HepG2 (cell line): ENCODE data around the gene SEPTIN5. TPM values are rescaled to one million over a fixed set of nuclear protein-coding genes. Genes with fewer than 3 reads are reported as not detected.

Experiments
- MAFF ChIP-seq: IDR thresholded peaks from 2 replicates; pipeline ENCODE4 v1.6.1; 2011; ENCODE audit warnings: low read depth, low read length, improper control_type of control experiment
- SALL1 ChIP-seq: sonication (generic); formaldehyde crosslinking; IDR thresholded peaks from 2 replicates; pipeline ENCODE4 v1.8.0; 2022; ENCODE audit warnings: mild to moderate bottlenecking, missing genetic modification reagents
- ZNF276 ChIP-seq: sonication (generic); formaldehyde crosslinking; IDR thresholded peaks from 2 replicates; pipeline ENCODE4 v1.4.0; 2020; ENCODE audit warnings: mild to moderate bottlenecking, low read depth, missing genetic modification reagents
- polyA plus RNA-seq, 8 experiments: library from polyadenylated mRNA; depleted of rRNA in 3 of 8; stranded (reverse) in 7 of 8; unstranded in 1 of 8; fragments of >200 nt; fragmentation: Illumina TruSeq in 4 of 8; extraction: Trizol in 4 of 8; gene quantifications; 2 replicates each; pipeline versions ENCODE4 v1.2.1 to v1.2.3, GENCODE V29; 2011 to 2016; ENCODE audit warnings: low read depth in 4 of 8, missing spikeins in 1 of 8, mixed read lengths in 1 of 8; ENCODE audit not compliant: insufficient read depth in 1 of 8
- total RNA-seq, 5 experiments: library from RNA; depleted of rRNA; stranded (reverse); fragments of >200 nt; fragmentation: Illumina TruSeq; extraction: Trizol; gene quantifications; 2 replicates each; pipeline ENCODE4 v1.2.3, GENCODE V29; 2016; ENCODE audit warnings: low read depth in 1 of 5
- TF ChIP-seq, protein P1 (sequence below): sonication (generic); formaldehyde crosslinking; IDR thresholded peaks from 2 replicates; pipeline ENCODE4 v1.5.0; 2020; ENCODE audit warnings: missing genetic modification reagents, mild to moderate bottlenecking, borderline replicate concordance
- TF ChIP-seq, protein P2 (sequence below): sonication (generic); formaldehyde crosslinking; IDR thresholded peaks from 2 replicates; pipeline ENCODE4 v1.4.0; 2020; ENCODE audit warnings: missing genetic modification reagents, borderline replicate concordance
- TF ChIP-seq, protein P3 (sequence below), 2 experiments: sonication (generic) in 1 of 2; formaldehyde crosslinking in 1 of 2; IDR thresholded peaks; 2 replicates each; pipeline versions ENCODE4 v1.4.0 to v1.6.1; 2016 to 2020; ENCODE audit warnings: borderline replicate concordance in 1 of 2, low read depth in 1 of 2, mild to moderate bottlenecking in 1 of 2, missing genetic modification reagents in 1 of 2

SEPTIN5 gene
- total and polyA plus RNA-seq, 2 of the 13 experiments (the other 11 are each of a cell fraction or from before 2014, with no cell fraction given) = 0.33 TPM; not detected in 1

GRCh38 chr22:19758896-19759426 is 44.7 kb downstream of the SEPTIN5 start (continued):
- TF ChIP-seq, protein P1, sequence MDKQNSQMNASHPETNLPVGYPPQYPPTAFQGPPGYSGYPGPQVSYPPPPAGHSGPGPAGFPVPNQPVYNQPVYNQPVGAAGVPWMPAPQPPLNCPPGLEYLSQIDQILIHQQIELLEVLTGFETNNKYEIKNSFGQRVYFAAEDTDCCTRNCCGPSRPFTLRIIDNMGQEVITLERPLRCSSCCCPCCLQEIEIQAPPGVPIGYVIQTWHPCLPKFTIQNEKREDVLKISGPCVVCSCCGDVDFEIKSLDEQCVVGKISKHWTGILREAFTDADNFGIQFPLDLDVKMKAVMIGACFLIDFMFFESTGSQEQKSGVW (CRISPR knock-in tag) = no peak
- TF ChIP-seq, protein P2, sequence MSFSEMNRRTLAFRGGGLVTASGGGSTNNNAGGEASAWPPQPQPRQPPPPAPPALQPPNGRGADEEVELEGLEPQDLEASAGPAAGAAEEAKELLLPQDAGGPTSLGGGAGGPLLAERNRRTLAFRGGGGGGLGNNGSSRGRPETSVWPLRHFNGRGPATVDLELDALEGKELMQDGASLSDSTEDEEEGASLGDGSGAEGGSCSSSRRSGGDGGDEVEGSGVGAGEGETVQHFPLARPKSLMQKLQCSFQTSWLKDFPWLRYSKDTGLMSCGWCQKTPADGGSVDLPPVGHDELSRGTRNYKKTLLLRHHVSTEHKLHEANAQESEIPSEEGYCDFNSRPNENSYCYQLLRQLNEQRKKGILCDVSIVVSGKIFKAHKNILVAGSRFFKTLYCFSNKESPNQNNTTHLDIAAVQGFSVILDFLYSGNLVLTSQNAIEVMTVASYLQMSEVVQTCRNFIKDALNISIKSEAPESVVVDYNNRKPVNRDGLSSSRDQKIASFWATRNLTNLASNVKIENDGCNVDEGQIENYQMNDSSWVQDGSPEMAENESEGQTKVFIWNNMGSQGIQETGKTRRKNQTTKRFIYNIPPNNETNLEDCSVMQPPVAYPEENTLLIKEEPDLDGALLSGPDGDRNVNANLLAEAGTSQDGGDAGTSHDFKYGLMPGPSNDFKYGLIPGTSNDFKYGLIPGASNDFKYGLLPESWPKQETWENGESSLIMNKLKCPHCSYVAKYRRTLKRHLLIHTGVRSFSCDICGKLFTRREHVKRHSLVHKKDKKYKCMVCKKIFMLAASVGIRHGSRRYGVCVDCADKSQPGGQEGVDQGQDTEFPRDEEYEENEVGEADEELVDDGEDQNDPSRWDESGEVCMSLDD (CRISPR knock-in tag) = no peak
- TF ChIP-seq ZNF276 (no peak), SALL1 (CRISPR knock-in tag) (no peak), MAFF (no peak)
- TF ChIP-seq, protein P3, sequence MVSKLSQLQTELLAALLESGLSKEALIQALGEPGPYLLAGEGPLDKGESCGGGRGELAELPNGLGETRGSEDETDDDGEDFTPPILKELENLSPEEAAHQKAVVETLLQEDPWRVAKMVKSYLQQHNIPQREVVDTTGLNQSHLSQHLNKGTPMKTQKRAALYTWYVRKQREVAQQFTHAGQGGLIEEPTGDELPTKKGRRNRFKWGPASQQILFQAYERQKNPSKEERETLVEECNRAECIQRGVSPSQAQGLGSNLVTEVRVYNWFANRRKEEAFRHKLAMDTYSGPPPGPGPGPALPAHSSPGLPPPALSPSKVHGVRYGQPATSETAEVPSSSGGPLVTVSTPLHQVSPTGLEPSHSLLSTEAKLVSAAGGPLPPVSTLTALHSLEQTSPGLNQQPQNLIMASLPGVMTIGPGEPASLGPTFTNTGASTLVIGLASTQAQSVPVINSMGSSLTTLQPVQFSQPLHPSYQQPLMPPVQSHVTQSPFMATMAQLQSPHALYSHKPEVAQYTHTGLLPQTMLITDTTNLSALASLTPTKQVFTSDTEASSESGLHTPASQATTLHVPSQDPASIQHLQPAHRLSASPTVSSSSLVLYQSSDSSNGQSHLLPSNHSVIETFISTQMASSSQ (IDR thresholded peaks at IDR 0.05; ENCODE audit: low read depth) = no peak
- TF ChIP-seq, protein P3 (CRISPR knock-in tag; IDR thresholded peaks at IDR 0.05; ENCODE audit: borderline replicate concordance) = no peak
